AG08395 (cell line): ENCODE data around the gene NLGN2.

Source experiments
- DNase-seq: peaks from one replicate; pipeline ENCODE4 v3.0.0; 2012; ENCODE audit warnings: mixed read lengths, low spot score

NLGN2 gene

DNA sequence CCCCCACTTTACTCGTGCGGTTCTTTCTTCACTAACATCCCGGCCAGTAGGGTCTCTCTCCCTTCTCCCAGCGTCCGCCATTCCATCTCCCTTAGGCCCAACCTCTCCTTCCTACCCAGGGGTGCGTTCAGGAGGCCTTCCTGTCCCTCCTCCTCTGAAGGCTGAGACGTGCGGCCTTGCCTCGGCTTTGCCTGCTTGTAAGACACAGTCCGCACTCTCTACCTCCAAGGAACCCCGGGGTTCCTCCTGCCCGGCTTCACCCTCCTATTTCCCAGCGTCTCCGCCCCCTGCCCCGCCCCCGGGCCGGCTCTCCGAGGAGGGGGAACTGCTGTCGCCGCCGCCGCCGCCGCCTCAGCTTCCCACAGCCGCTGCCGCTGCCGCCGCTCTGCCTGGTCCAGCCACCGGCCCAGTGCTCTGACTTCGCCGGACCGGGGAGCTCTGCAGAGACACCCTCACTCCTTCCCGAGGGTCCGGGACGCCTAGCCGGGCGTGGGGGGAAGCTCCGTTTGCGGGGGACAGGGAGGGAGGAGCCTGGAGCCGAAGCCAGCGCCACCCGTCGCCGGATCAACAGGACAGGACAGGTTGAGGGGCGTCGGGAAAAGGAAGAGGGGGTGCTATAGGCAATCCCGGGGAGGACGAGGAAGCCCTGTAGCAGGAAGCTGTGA, 30.4 kb downstream of the NLGN2 start:
- no peak for DNase-seq

DNA sequence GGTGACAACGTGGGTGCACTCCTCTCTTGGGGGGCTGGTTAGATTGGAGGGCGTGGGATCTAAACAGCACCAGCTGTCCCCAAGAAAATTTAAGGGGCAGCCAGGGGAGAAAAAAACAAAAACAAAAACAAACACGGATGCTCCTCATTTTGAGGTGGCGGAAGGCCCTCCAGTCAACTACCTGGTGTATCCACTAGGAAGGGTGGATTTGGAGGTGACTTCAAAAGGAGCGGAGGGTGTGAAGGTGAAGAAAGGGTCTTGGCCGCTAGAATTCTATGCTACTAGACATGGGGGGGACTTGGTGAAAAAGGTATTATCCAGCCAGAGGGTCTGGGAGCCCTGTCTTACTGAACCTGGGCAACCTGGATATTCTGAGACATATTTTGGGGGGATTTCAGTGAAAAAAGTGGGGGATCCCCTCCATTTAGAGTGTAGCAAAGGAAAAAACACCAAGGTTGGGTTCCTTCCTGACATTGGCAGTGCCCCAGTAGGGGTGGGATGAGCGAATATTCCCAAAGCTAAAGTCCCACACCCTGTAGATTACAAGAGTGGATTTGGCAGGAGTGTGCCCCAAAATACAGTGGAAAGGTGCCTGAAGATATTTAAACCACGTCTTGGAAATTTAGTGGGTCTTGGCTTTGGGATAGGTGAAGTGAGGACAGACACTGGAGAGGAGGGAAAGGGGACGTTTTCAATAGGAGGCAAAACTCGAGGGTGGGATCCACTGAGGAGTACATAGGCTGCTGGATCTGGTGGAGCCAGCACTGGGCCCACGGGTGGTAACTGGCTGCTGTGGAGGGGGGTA, 31.2 kb downstream of the NLGN2 start:
- no peak for DNase-seq

DNA sequence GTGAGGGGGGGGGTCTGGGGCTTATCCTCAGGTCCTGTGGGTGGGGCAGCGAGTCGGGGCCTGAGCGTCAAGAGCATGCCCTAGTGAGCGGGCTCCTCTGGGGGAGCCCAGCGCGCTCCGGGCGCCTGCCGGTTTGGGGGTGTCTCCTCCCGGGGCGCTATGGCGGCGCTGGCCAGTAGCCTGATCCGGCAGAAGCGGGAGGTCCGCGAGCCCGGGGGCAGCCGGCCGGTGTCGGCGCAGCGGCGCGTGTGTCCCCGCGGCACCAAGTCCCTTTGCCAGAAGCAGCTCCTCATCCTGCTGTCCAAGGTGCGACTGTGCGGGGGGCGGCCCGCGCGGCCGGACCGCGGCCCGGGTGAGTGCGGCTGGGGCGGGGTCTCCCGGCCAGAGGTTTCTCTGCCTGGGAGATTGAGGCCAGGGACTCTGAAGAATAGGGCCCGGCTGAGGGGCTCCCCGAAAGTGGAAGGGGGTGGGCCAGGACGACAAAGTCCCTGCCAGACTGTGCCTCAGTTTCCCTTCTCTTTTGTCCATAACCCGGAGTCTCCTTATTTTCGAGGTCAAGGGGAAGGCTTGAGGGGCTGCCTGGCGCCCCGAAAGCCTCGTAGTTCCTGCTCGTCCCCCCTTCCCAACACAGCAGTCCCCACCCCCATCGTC, 31.9 kb downstream of the NLGN2 start, which contains the start of gene FGF11:
Gene FGF11, plus strand, starts transcription at position 51 of the 651 bp plus-strand sequence. Its CDS starts 109 bp downstream, at position 160.
- DNase-seq, result no peak

DNA sequence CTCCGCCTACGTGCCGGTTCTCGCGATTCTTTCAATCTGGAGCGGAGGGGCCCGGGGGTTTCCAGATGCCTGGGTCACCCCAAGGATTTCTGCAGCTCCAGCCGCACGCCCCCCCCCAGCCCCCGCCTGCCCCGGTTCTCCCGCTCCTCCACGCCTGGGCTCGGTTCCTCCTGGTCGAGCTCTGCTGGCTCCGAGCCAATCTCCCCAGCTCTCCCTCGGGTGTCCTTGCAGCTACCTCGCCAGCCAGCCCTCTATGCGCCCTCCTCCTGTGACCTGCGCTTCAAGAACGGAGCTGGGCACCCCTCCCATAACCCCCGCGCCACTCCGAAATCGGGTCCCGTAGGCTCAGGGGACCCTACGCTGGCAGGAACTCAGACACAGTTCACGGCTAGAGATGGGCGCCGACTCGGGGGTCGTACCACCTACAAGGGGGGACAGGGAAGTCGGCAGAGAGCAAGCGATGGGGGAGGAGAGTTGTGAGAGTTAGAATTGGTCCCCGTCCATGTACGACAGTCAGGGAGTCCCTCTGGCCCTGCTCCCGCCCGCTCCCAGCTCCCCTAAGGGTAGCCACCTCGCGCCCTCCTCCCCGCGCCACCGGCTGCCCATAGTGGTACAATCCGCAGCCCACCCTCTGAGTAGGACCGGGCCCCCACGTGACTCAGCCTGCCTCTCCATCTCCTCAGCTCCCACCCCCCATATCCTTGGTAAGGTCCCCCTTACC, 32.6 kb downstream of the NLGN2 start:
- no peak for DNase-seq

DNA sequence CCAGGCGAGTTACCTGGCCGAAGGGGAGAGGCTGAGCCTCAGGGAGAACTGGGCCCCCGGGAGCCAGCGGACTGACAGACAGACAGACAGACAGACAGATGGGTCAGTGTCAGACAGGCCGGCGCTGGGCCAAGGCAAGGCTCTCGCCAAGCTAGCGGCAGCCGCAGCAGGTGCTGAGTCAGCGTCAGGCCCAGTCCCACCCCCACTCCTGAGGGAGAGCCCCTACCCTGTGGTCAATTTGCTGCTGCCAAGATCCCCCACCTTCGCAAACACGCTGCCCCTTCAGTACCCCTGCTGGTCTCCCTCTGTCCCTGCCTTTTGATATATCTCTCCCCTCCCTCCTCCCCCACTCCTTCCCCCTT, 33.2 kb downstream of the NLGN2 start:
- DNase-seq, result no peak

DNA sequence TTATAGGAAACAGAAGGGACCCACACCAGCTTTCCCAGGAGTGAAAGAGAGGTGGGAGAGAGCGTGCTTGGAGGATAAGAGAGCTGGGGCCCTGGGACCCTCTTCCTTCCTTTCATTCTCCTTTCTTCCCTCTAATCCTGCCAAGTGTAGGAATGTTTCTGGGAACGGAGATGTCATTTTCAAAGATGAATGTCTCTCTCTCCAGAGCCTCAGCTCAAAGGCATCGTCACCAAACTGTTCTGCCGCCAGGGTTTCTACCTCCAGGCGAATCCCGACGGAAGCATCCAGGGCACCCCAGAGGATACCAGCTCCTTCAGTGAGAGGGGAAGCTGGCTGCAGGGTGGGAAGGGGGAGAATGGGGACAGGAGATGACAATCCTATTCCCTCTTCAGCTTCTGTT, 33.6 kb downstream of the NLGN2 start:
- no peak for DNase-seq

DNA sequence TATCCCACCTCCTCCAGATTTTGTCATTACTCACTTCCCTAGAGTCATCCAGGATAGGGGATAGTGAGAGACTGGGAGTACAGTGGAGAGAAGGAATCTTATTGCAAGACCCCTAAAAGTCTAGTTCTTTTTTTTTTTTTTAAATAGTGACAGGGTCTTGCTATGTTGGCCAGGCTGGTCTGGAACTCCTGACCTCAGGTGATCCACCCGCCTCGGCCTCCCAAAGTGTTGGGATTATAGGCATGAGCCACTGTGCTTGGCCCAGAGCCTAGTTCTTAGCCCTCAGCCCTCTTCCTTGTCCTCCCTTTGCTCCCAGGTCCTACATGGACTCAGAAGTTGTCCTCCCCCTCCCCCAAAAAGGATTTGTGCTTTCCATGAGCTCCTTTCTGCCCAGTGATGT, 34.5 kb downstream of the NLGN2 start:
- DNase-seq, result no peak

DNA sequence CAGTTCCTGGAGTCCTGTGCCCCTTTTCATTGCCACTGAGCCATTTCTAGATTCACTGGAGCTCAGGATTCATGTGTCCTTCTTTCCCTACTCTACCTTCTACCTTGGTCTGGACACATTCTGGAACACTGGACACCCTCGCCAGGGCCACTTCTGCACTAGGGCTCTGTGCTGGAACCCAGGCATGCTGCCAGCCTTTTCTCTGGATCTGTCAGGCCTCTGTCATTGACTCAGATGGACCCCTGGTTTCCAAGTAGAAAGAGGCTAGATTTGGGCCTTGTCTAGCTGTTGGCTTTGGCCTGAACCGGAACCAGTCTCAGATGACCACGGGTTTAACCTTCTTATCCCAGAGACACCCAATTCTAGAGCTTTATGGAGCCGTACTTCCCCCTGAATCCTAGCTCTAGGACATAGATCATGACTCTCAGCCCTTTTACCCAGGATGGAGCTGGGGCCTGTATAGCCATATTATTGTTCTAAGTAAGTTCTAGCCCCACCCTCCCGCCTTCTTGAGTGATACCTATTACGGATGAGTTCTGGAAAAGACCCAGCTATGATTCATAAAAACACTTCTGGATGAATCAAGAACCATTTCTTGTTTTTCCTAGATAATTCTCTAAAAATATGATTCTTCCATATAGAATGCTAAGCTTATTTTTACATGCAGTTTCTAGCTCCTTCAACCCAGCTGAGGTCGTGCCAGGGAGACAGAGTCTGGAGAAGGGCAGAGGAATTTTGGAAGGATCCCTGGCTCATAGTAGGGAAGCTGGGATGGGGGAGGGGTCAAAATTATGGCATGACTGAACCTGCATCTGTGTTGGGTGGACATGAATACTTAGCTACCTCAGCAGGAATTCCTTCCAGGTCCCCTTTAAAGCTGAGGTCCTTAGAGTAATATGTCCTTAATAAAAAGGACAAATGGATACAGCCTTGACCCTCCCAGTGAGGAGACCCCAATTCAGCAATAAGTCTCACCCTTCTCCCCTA, 36.1 kb downstream of the NLGN2 start:
- no peak for DNase-seq

DNA sequence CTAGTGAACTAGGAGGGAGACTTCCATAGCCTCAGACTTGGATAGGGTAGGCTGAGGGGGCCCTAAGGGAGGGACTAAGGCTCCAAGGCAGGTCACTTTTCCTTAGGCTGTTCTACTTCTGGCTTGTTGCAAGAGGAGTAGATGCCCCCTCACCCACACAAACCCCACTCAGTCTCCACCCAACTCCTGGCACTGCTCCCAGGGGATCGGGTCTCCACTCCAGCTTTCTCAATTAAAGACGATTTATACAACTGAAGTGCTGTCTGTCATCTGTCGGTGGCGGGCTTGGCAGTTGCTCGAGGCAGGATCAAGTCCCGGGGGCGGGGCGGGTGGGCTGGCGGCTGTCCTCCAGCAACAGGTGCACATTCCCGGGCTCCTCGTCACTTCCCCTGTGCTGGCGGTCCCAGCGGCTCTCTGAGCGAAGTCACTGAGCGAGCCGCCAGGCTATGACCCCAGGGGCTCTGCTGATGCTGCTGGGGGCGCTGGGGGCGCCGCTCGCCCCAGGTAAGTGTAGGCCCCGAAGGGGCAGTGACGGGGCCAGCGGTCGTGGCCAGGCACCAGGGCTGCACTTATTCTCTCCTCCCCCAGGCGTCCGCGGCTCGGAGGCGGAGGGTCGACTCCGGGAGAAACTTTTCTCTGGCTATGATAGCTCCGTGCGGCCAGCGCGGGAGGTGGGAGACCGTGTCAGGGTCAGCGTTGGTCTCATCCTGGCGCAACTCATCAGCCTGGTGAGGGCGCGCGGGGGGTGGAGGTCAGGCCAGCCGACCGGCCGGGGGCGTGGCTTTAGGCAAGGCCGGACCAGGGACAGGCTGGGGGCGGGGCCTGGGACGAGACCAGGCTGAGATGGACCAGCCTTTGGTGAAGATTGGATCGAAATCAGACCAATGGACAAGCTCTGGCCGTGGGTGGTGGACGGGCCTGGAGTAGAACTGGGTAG, 37.3 kb downstream of the NLGN2 start, which contains the start of gene CHRNB1:
Gene CHRNB1, plus strand, starts transcription at position 380 of the 937 bp plus-strand sequence. Its CDS starts 67 bp downstream, at position 447.
- DNase-seq, result peak; percentile 66

DNA sequence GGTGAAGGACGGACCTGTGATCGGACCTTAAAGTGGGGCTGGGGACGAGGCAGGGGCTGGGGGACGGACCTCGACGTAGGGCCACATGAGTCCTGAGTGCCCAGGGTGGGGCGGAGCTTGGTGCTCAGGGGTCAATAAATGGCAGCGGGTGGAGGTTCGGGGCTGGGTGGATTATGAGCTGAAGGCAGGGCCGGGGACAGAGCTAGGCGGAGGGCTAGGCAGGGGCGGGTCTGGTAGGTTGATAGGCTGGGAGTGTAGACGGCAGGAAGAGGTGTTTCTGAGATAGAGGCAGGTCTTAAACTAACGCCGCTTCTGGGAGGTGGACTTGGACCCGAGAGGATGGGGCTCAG, 37.9 kb downstream of the NLGN2 start:
- no peak for DNase-seq

DNA sequence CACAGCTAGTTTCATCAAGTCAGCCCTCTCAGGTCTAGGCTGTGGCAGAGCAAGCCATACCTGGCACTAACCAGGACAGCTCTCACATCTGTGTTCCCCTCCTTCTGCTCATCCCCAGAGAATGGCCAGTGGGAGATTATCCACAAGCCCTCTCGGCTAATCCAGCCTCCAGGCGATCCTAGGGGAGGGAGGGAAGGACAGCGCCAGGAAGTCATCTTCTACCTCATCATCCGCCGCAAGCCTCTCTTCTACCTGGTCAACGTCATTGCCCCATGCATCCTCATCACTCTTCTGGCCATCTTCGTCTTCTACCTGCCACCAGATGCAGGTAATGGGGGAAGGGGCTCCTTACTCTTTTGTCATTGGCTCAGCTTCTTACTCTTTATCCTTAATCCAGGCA, 40.8 kb downstream of the NLGN2 start:
- no peak for DNase-seq

DNA sequence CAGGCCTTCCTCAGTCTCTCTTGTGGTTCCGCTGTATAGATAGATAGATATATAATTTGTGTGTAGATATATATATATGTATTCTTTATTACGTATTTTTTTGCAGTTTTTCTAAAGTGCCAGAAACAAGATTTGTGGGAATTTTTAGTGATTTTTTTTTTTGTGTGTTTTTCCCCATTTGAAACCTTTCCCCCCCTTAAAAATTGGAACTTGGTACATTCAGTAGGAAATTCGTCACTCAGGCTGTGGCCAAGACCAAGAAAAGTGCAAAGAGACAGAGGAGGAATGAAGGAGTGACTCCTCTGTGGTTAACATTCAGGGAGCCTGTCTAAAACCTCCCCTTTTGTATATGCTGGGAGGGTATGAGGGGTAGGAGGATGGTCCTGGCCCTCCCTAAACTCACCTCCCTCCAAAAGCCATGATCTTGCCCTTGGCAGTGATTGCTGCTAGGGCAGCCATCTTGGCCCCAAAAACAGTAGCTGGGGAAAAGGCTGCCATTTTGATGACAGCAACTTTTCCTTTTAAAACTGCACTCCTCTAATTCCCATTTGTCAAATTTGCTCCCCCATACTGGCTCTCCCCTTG, 52.4 kb downstream of the NLGN2 start:
- DNase-seq, result no peak

DNA sequence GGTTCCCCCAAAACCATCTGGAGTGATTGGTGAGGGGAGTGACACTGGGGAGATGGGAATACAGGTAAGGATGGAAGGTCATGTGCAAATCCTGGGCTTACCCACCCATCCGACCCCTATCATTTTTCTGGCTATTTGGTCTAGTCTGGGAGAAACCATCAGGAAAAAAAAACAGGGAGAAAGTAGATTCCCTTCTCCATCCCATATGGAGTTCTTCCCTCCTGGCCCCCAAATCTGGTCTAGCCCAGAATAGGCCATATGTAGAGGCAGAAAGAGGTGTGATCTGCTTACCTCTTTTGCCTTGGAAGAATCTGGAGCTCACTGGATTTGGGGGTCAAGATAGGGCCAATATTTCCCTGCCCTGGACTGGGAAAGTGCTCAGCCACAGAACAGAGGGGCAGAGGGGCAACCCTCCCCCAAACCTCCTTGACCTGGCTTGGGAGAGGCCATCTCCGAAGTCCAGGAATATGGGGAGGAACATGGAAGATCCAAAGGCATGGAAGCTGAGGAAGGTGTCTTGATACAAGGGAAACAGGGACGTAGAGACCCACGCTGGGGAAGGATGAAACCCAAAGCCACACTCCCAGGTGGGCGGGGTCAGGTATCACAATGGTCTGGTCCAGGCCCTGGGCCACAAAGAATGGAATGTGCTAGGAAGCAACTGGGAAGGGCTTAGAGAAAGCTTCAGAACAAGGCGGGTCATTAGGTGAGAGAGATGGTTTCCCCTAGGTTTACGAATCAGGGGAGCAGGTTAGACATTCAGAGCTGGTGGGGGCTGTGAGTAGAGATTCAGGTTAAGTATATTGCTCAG, 53.4 kb downstream of the NLGN2 start:
- DNase-seq, result no peak

DNA sequence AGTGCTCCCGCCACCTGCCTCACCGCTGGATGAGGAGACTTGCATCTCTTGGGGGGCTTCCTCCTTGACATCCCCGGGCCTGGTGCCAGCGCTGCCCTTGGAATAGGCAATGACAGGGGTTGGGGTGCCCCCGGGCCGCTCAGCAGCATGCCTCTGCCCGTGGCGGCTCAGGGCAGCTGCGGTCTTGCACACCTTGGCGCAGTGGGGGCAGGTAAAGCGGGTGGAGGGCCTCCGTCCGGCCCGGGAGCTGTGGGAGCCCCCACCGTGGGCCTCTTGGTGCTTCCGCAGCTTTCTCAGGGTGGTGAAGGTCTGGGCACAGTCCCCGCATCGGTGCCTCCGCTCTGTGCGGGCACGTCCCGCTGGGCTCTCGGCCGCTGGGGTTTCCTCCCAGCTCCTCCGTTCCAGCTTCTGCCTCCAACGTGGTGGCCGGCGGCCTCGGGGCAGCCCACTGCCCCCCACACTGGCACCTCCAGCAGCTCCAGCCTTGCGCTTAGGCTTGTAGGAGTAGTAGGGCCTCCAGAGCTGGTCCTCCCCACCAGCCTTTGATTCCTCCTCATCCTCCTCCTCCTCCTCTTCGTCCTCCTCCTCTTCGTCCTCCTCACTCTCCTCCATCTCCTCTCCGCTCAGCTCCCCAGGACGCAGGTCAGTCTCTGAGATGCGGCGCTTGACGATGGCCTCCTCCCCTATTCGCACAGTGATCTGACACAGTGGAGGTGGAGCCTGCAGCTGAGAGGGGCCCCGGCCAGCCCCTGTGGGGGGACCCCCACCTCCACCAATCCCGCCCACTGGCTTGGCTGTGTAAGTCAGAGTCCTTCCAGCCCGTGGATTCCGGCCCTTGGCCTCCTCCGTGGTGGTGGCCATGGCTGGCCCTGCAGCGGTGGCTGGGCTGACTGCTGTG, 55.1 kb downstream of the NLGN2 start:
- DNase-seq, result no peak

DNA sequence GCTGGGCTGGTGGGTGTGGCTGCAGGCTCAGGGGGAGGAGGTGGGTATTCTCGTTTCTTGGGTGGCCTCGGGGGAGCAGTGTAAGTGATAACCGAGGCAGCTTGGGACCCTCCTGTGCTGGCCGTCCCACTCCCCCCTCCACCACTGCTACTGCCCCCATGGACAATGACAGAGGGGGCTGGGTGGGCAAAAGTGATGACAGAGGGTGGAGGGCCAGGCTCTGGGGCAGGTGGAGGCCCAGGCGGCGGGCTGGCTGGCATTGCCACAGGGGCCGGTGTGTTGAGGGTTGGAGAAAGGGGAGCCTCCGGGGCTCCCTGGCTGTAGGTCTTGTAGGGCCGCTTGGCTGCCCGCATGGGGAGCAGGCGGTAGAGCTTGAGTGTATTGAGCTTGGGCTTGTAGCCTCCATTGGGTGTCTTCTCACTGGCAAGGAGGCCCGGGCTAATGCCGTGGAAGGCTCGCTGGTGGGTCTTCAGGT, 55.8 kb downstream of the NLGN2 start:
- DNase-seq, result no peak

DNA sequence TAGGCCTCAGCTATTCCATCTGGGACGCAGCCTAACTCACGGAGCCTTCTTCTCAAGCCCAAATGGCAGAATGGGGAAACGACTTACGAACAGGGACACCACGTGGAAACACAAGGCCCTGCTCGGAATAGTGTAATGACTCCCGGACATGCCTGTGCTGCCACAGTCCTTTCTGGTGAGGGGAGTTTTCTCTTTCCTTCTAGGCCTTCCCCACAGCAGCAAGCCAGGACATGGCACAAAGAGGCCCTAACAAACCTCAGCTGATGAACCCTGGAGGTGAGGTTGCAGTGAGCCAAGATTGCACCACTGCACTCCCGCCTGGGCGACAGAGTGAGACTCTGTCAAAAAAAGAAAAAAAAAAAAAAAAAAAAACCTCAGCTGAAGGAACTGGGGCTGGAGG, 56.4 kb downstream of the NLGN2 start:
- DNase-seq, result no peak

DNA sequence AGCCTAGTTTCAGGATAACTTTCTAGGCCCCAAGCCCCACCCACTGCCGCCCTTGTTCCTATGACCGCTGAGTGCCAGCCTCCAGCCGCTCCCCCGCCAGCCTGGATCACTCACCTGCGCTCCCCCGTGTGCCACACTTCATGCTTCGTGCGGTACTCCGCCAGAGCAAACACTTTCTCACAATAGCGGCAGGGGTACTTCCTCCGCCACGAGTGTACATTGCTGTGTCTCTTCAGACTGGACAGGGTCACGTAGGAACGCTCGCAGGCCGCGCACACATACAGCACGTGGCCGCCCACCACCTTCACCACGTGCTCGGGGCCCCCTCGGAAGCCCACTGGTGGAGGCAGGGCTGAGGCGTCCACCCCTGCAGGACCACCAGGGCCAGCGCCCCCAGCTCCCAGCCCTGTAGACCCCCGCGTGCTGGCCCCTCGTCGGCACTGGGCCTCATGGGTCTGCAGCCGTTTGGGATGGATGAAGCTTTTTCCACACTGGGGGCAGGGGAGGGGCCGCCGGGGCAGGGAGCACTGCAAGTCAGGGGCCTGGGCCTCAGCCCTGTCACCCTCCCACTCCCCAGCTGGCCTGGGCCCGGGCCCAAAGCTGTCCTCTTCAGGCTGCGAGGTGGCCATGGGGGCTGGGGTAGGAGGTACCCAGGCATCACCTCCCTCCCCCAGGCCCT, 58.1 kb downstream of the NLGN2 start:
- no peak for DNase-seq
